Activated CD4-positive, alpha-beta memory T cell treated with anti-CD3 and anti-CD28 coated beads for 36 hours (primary cell): ENCODE results near the gene DIDO1. TPM values are rescaled to one million over a fixed set of nuclear protein-coding genes. Genes with fewer than 3 reads are reported as not detected.

Experiments used
- CTCF ChIA-PET: fragments of 350-600 bp; sonication (Branson Sonifier 250); formaldehyde crosslinking; loops from one replicate; lab custom pipeline; 2021; ENCODE audit warnings: antibody characterized with exemption, inconsistent platforms; lab: Charles Lee
- POLR2A ChIA-PET: fragments of 350-600 bp; sonication (Branson Sonifier 250); formaldehyde crosslinking; loops from one replicate; lab custom pipeline; 2021; ENCODE audit warnings: antibody characterized with exemption; lab: Charles Lee
- DNase-seq: peaks from one replicate; pipeline ENCODE4 v3.0.0-alpha.2; 2020
- H3K27ac Mint-ChIP-seq: one replicate; pipeline ENCODE4 v1.8.0; 2021; ENCODE audit warnings: mixed read lengths
- H3K27me3 Mint-ChIP-seq: one replicate; pipeline ENCODE4 v1.8.0; 2021; ENCODE audit warnings: mixed read lengths
- H3K36me3 Mint-ChIP-seq: one replicate; pipeline ENCODE4 v1.8.0; 2021; ENCODE audit warnings: mixed read lengths
- H3K4me1 Mint-ChIP-seq: one replicate; pipeline ENCODE4 v1.8.0; 2021; ENCODE audit warnings: low read depth, mixed read lengths
- H3K4me3 Mint-ChIP-seq: one replicate; pipeline ENCODE4 v1.8.0; 2021; ENCODE audit warnings: mild to moderate bottlenecking, mixed read lengths
- H3K9me3 Mint-ChIP-seq: one replicate; pipeline ENCODE4 v1.8.0; 2021; ENCODE audit warnings: mixed read lengths
- intact Hi-C: fragments of 100-400 bp; cut with micrococcal nuclease; formaldehyde crosslinking; loops from one replicate; pipeline ENCODE4 v1.15.1; 2023
- total RNA-seq, 2 experiments: library from RNA; stranded (reverse); gene quantifications; one replicate each; pipeline ENCODE4 v1.2.3, GENCODE V29; 2021

The DIDO1 gene
- total RNA-seq, 2 experiments from 2014 or later: 46.6 to 48.4 TPM

- Mint-ChIP-seq H3K27me3 (no peaks in the 10 kb centered on the region), H3K36me3 (peaks cover 46% of the 10 kb centered on the region), H3K4me3 (no peak overlapping the region), H3K27ac (no peak overlapping the region), H3K9me3 (no peaks in the 10 kb centered on the region), H3K4me1 (peaks cover 34% of the 10 kb centered on the region)
- intact Hi-C loops: loop anchor here (5.0 kb wide), 1 partner anchor 42 kb away; the partner anchor contains the start of gene GID8
- CTCF ChIA-PET: interaction anchor here (1.1 kb wide), 1 partner anchor 12 kb away, joined by 3 read pairs; no protein-coding TSS in a partner anchor
- POLR2A ChIA-PET: no interaction called here
- DNase-seq: no peak
Measured at GRCh38 chr20:62895539-62895938, 30.8 kb downstream of the DIDO1 start.

- POLR2A ChIA-PET: interaction anchor here (1.1 kb wide), 1 partner anchor 36 kb away, joined by 3 read pairs; no protein-coding TSS in a partner anchor
- Mint-ChIP-seq H3K36me3 (peaks cover 54% of the 10 kb centered on the region), H3K9me3 (no peaks in the 10 kb centered on the region), H3K4me3 (no peak overlapping the region), H3K27ac (no peak overlapping the region), H3K4me1 (peaks cover 22% of the 10 kb centered on the region), H3K27me3 (no peaks in the 10 kb centered on the region)
- intact Hi-C loops: no loop called here
- CTCF ChIA-PET: interaction anchor here (1.1 kb wide), 1 partner anchor 13 kb away, joined by 3 read pairs; no protein-coding TSS in a partner anchor
- DNase-seq: no peak
Measured at GRCh38 chr20:62894261-62894660, 32.0 kb downstream of the DIDO1 start.

GRCh38 chr20:62893700-62894099 lies 32.6 kb downstream of the DIDO1 start:
- H3K4me3 Mint-ChIP-seq: no peak overlapping the region
- POLR2A ChIA-PET: interaction anchor here (1.1 kb wide), 1 partner anchor 36 kb away, joined by 3 read pairs; no protein-coding TSS in a partner anchor
- H3K9me3 Mint-ChIP-seq: no peaks in the 10 kb centered on the region
- H3K27ac Mint-ChIP-seq: no peak overlapping the region
- H3K27me3 Mint-ChIP-seq: no peaks in the 10 kb centered on the region
- no peak for DNase-seq
- peaks cover 54% of the 10 kb centered on the region for H3K36me3 Mint-ChIP-seq
- intact Hi-C loops: no loop called here
- CTCF ChIA-PET: no interaction called here
- peaks cover 16% of the 10 kb centered on the region for H3K4me1 Mint-ChIP-seq

- ChIA-PET POLR2A (no interaction called here), CTCF (no interaction called here)
- no peak overlapping the region for H3K4me3 Mint-ChIP-seq
- no peaks in the 10 kb centered on the region for H3K27me3 Mint-ChIP-seq
- H3K4me1 Mint-ChIP-seq: peaks cover 8% of the 10 kb centered on the region
- no peak overlapping the region for H3K27ac Mint-ChIP-seq
- no peak for DNase-seq
- H3K9me3 Mint-ChIP-seq: no peaks in the 10 kb centered on the region
- intact Hi-C loops: no loop called here
- peaks cover 57% of the 10 kb centered on the region for H3K36me3 Mint-ChIP-seq
Measured at GRCh38 chr20:62892348-62893304, 33.7 kb downstream of the DIDO1 start.

GRCh38 chr20:62891111-62891510 lies 35.2 kb downstream of the DIDO1 start:
- H3K27me3 Mint-ChIP-seq: no peaks in the 10 kb centered on the region
- H3K4me1 Mint-ChIP-seq: peaks cover 8% of the 10 kb centered on the region
- H3K36me3 Mint-ChIP-seq: peaks cover 57% of the 10 kb centered on the region
- peak; percentile 38 for DNase-seq
- no peak overlapping the region for H3K4me3 Mint-ChIP-seq
- H3K9me3 Mint-ChIP-seq: no peaks in the 10 kb centered on the region
- ChIA-PET POLR2A (no interaction called here), CTCF (interaction anchor here (0.9 to 1.8 kb wide), 2 partner anchors 11 to 28 kb away, joined by 3 to 9 read pairs; no protein-coding TSS in a partner anchor)
- intact Hi-C loops: no loop called here
- H3K27ac Mint-ChIP-seq: peak overlapping the region; percentile 38

GRCh38 chr20:62890444-62890843 lies 35.9 kb downstream of the DIDO1 start:
- no peaks in the 10 kb centered on the region for H3K27me3 Mint-ChIP-seq
- H3K4me3 Mint-ChIP-seq: no peak overlapping the region
- ChIA-PET CTCF (interaction anchor here (0.9 to 1.8 kb wide), 4 partner anchors 9 to 28 kb away, joined by 3 to 9 read pairs (median 4); no protein-coding TSS in a partner anchor), POLR2A (no interaction called here)
- H3K27ac Mint-ChIP-seq: no peak overlapping the region
- peaks cover 8% of the 10 kb centered on the region for H3K4me1 Mint-ChIP-seq
- no peaks in the 10 kb centered on the region for H3K9me3 Mint-ChIP-seq
- H3K36me3 Mint-ChIP-seq: peaks cover 53% of the 10 kb centered on the region
- DNase-seq: no peak
- intact Hi-C loops: no loop called here

- no peaks in the 10 kb centered on the region for H3K9me3 Mint-ChIP-seq
- peaks cover 8% of the 10 kb centered on the region for H3K4me1 Mint-ChIP-seq
- POLR2A ChIA-PET: no interaction called here
- intact Hi-C loops: no loop called here
- CTCF ChIA-PET: interaction anchor here (1.2 to 1.8 kb wide), 4 partner anchors 9 to 17 kb away, joined by 3 to 9 read pairs (median 4); no protein-coding TSS in a partner anchor
- H3K27ac Mint-ChIP-seq: no peak overlapping the region
- H3K27me3 Mint-ChIP-seq: no peaks in the 10 kb centered on the region
- DNase-seq: no peak
- no peak overlapping the region for H3K4me3 Mint-ChIP-seq
- peaks cover 48% of the 10 kb centered on the region for H3K36me3 Mint-ChIP-seq
Measured at GRCh38 chr20:62889871-62890270, 36.4 kb downstream of the DIDO1 start.

GRCh38 chr20:62889411-62889810 lies 36.9 kb downstream of the DIDO1 start:
- Mint-ChIP-seq H3K4me3 (no peak overlapping the region), H3K36me3 (peaks cover 46% of the 10 kb centered on the region), H3K9me3 (no peaks in the 10 kb centered on the region), H3K27me3 (no peaks in the 10 kb centered on the region), H3K4me1 (peaks cover 8% of the 10 kb centered on the region), H3K27ac (no peak overlapping the region)
- CTCF ChIA-PET: interaction anchor here (1.2 to 1.7 kb wide), 3 partner anchors 10 to 18 kb away, joined by 3 to 5 read pairs (median 4); no protein-coding TSS in a partner anchor
- intact Hi-C loops: no loop called here
- POLR2A ChIA-PET: no interaction called here
- no peak for DNase-seq

GRCh38 chr20:62888910-62889309 lies 37.4 kb downstream of the DIDO1 start:
- Mint-ChIP-seq H3K36me3 (peaks cover 41% of the 10 kb centered on the region), H3K4me3 (no peak overlapping the region), H3K4me1 (peaks cover 8% of the 10 kb centered on the region), H3K27ac (no peak overlapping the region), H3K27me3 (no peaks in the 10 kb centered on the region), H3K9me3 (no peaks in the 10 kb centered on the region)
- ChIA-PET CTCF (interaction anchor here (1.3 to 1.7 kb wide), 2 partner anchors 10 to 18 kb away, joined by 4 to 5 read pairs; no protein-coding TSS in a partner anchor), POLR2A (no interaction called here)
- DNase-seq: no peak
- intact Hi-C loops: no loop called here

GRCh38 chr20:62888406-62888805 lies 37.9 kb downstream of the DIDO1 start:
- peaks cover 8% of the 10 kb centered on the region for H3K4me1 Mint-ChIP-seq
- POLR2A ChIA-PET: no interaction called here
- DNase-seq: no peak
- H3K36me3 Mint-ChIP-seq: peaks cover 36% of the 10 kb centered on the region
- H3K4me3 Mint-ChIP-seq: no peak overlapping the region
- intact Hi-C loops: no loop called here
- H3K9me3 Mint-ChIP-seq: no peaks in the 10 kb centered on the region
- no peak overlapping the region for H3K27ac Mint-ChIP-seq
- no peaks in the 10 kb centered on the region for H3K27me3 Mint-ChIP-seq
- CTCF ChIA-PET: interaction anchor here (1.7 kb wide), 1 partner anchor 19 kb away, joined by 5 read pairs; no protein-coding TSS in a partner anchor

GRCh38 chr20:62887860-62888239 lies 38.5 kb downstream of the DIDO1 start:
- POLR2A ChIA-PET: no interaction called here

More at GRCh38 chr20:62887860-62888239, 38.5 kb downstream of the DIDO1 start:
- intact Hi-C loops: no loop called here
- CTCF ChIA-PET: interaction anchor here (0.6 to 1.5 kb wide), 2 partner anchors 11 to 1102 kb away, joined by 3 to 6 read pairs; no protein-coding TSS in a partner anchor
- Mint-ChIP-seq H3K36me3 (peaks cover 32% of the 10 kb centered on the region), H3K4me3 (no peak overlapping the region), H3K4me1 (peaks cover 8% of the 10 kb centered on the region), H3K27me3 (no peaks in the 10 kb centered on the region), H3K9me3 (no peaks in the 10 kb centered on the region), H3K27ac (no peak overlapping the region)
- DNase-seq: no peak
